ENCODE data around the gene URB1. TPM values are rescaled to one million over a fixed set of nuclear protein-coding genes. Genes with fewer than 3 reads are reported as not detected.

URB1 gene
- total RNA-seq, 4 donors from 2014 or later = 6.4 to 8.7 (median 7.3) TPM

- intact Hi-C loops (cut with DNase I; ENCODE audit: low total_unique reads) = no loop called here
- in situ Hi-C loops (cut with MboI; ENCODE audit: low pct_ligation_motif_present in 1 of 4, low pct_unique_long_range_greater_than_20kb in 1 of 4, low sequenced_read_pairs in 3 of 4) = no loop called here
Observed at GRCh38 chr21:32282992-32283391, 109.8 kb downstream of the URB1 start.

GRCh38 chr21:32281531-32281930, 111.3 kb downstream of the URB1 start:
- Histone ChIP-seq H3K4me3 (no peak overlapping the region), H3K27me3 (no peaks in the 10 kb centered on the region), H3K27ac (no peak overlapping the region), H3K4me1 (peaks cover 11 to 21% (median 17%) of the 10 kb centered on the region in 4 donors), H3K36me3 (no peaks in the 10 kb centered on the region), H3K9me3 (no peaks in the 10 kb centered on the region)
- TF ChIP-seq POLR2A (IDR thresholded peaks at IDR 0.05) = no peak
- no peak for TF ChIP-seq CTCF (IDR thresholded peaks at IDR 0.05)
- TF ChIP-seq EP300 (IDR thresholded peaks at IDR 0.05; ENCODE audit: low read depth) = no peak
- TF ChIP-seq POLR2AphosphoS5 (IDR thresholded peaks at IDR 0.05) = no peak
- intact Hi-C loops (cut with DNase I; ENCODE audit: low total_unique reads) (no loop called here), in situ Hi-C loops (cut with MboI; ENCODE audit: low pct_ligation_motif_present in 1 of 4, low pct_unique_long_range_greater_than_20kb in 1 of 4, low sequenced_read_pairs in 3 of 4) (no loop called here)
- WGBS, 2 donors (ENCODE audit: low coverage in 1 of 2) = 40 to 92% methylated on average over 1 to 7 of the region's 7 CpGs
- no peak for DNase-seq

More at GRCh38 chr21:32282992-32283391, 109.8 kb downstream of the URB1 start:
- no peaks in the 10 kb centered on the region for H3K36me3 ChIP-seq
- H3K4me1 ChIP-seq = peaks cover 10 to 13% (median 13%) of the 10 kb centered on the region in 4 donors
- DNase-seq = no peak
- TF ChIP-seq POLR2A (IDR thresholded peaks at IDR 0.05) = no peak
- TF ChIP-seq CTCF (IDR thresholded peaks at IDR 0.05) = no peak
- no peak for TF ChIP-seq POLR2AphosphoS5 (IDR thresholded peaks at IDR 0.05)
- no peak for TF ChIP-seq EP300 (IDR thresholded peaks at IDR 0.05; ENCODE audit: low read depth)
- H3K27me3 ChIP-seq = no peaks in the 10 kb centered on the region
- H3K27ac ChIP-seq = no peak overlapping the region
- WGBS, 2 donors (ENCODE audit: low coverage in 1 of 2) = 69 to 89% methylated on average over 3 to 6 of the region's 6 CpGs
- H3K9me3 ChIP-seq = no peaks in the 10 kb centered on the region
- no peak overlapping the region for H3K4me3 ChIP-seq

DNA sequence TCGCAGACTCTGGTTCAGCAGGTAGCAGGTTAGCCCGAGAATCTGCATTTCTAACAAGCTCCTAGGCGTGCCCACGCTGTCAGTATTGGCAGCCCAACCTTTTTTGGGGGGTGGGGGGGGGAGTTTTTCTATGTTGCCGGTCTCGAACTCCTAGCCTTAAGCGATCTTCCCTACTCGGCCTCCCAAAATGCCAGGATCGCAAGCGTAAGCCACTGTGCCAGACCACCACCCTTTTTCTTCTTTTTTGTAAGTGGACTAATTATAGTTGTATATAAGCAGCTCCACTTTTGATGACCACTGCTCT, 113.5 kb downstream of the URB1 start:
- TF ChIP-seq POLR2A (IDR thresholded peaks at IDR 0.05) (no peak), EP300 (IDR thresholded peaks at IDR 0.05; ENCODE audit: low read depth) (no peak), CTCF (IDR thresholded peaks at IDR 0.05) (no peak), POLR2AphosphoS5 (IDR thresholded peaks at IDR 0.05) (no peak)
- no peaks in the 10 kb centered on the region for H3K36me3 ChIP-seq
- peaks cover 11 to 21% (median 17%) of the 10 kb centered on the region in 4 donors for H3K4me1 ChIP-seq
- peak overlapping the region; percentile 33 to 95 (median 91) for H3K4me3 ChIP-seq
- 14 to 20% methylated on average over 1 to 10 of the region's 10 CpGs for WGBS, 2 donors (ENCODE audit: low coverage in 1 of 2)
- in situ Hi-C loops (cut with MboI; ENCODE audit: low pct_ligation_motif_present in 1 of 4, low pct_unique_long_range_greater_than_20kb in 1 of 4, low sequenced_read_pairs in 3 of 4) (no loop called here), intact Hi-C loops (cut with DNase I; ENCODE audit: low total_unique reads) (no loop called here)
- peak overlapping the region; percentile 70 to 77 (median 74) for H3K27ac ChIP-seq
- DNase-seq = no peak
- no peaks in the 10 kb centered on the region for H3K9me3 ChIP-seq
- H3K27me3 ChIP-seq = no peaks in the 10 kb centered on the region

GRCh38 chr21:32278518-32279376, 114.1 kb downstream of the URB1 start, which contains the start of gene MIS18A:
MIS18A (minus strand) TSS chr21:32279049; CDS start chr21:32279014, 35 bp downstream.
- peak within 1 kb of the TSS; percentile 70 to 77 (median 74) for H3K27ac ChIP-seq

More at GRCh38 chr21:32278518-32279376, 114.1 kb downstream of the URB1 start, which contains the start of gene MIS18A:
- H3K36me3 ChIP-seq = no peaks in the 10 kb centered on the region
- H3K27me3 ChIP-seq = no peaks in the 10 kb centered on the region
- 0% methylated on average over 3 to 66 of the region's 69 CpGs for WGBS, 2 donors (ENCODE audit: low coverage in 1 of 2)
- peak within 1 kb of the TSS; percentile 68 to 95 (median 91) for H3K4me3 ChIP-seq
- H3K4me1 ChIP-seq = peaks cover 11 to 21% (median 17%) of the 10 kb centered on the region in 4 donors
- intact Hi-C loops (cut with DNase I; ENCODE audit: low total_unique reads) (no loop called here), in situ Hi-C loops (cut with MboI; ENCODE audit: low pct_ligation_motif_present in 1 of 4, low pct_unique_long_range_greater_than_20kb in 1 of 4, low sequenced_read_pairs in 3 of 4) (no loop called here)
- no peak for TF ChIP-seq EP300 (IDR thresholded peaks at IDR 0.05; ENCODE audit: low read depth)
- peak in 1 of 3 donors; percentile 78 for TF ChIP-seq POLR2AphosphoS5 (IDR thresholded peaks at IDR 0.05)
- peak in 1 of 5 experiments; percentile 18 for TF ChIP-seq CTCF (IDR thresholded peaks at IDR 0.05)
- peak; percentile 43 for TF ChIP-seq POLR2A (IDR thresholded peaks at IDR 0.05)
- no peaks in the 10 kb centered on the region for H3K9me3 ChIP-seq
- DNase-seq = peak; percentile 97

Data from transverse colon (tissue), 4 donors.